ENCODE data around the gene FRMD3. TPM values are rescaled to one million over a fixed set of nuclear protein-coding genes. Genes with fewer than 3 reads are reported as not detected.

Gene FRMD3
- total RNA-seq, 1 donor: 0.86 TPM

DNA sequence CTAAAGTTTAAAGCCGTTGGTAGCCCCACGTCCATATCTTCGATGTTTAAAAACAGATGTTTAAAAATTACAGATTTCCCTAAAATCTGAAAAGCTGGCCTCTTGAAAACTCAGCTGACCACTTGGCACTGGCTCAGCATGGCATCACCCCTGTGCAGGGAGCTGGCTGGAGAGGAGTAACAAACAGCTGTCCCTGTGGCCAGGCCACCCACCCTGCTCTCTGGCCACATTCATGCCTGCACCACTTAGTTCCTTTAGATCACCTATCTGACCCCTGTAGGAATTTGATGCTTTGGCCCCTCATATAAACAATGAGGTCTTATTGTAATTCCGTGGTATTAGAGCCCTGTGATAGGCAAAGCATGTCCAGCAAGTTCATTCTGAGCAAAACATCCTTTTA is 107.5 kb downstream of the FRMD3 start:
- TF ChIP-seq, protein P1, sequence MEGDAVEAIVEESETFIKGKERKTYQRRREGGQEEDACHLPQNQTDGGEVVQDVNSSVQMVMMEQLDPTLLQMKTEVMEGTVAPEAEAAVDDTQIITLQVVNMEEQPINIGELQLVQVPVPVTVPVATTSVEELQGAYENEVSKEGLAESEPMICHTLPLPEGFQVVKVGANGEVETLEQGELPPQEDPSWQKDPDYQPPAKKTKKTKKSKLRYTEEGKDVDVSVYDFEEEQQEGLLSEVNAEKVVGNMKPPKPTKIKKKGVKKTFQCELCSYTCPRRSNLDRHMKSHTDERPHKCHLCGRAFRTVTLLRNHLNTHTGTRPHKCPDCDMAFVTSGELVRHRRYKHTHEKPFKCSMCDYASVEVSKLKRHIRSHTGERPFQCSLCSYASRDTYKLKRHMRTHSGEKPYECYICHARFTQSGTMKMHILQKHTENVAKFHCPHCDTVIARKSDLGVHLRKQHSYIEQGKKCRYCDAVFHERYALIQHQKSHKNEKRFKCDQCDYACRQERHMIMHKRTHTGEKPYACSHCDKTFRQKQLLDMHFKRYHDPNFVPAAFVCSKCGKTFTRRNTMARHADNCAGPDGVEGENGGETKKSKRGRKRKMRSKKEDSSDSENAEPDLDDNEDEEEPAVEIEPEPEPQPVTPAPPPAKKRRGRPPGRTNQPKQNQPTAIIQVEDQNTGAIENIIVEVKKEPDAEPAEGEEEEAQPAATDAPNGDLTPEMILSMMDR (IDR thresholded peaks at IDR 0.05; ENCODE audit: insufficient read depth, low read depth, low read length): no peak
- no peak overlapping the region for H3K4me3 ChIP-seq (ENCODE audit: low read depth, low read length)
- DNase-seq (ENCODE audit: low read depth): no peak

DNA sequence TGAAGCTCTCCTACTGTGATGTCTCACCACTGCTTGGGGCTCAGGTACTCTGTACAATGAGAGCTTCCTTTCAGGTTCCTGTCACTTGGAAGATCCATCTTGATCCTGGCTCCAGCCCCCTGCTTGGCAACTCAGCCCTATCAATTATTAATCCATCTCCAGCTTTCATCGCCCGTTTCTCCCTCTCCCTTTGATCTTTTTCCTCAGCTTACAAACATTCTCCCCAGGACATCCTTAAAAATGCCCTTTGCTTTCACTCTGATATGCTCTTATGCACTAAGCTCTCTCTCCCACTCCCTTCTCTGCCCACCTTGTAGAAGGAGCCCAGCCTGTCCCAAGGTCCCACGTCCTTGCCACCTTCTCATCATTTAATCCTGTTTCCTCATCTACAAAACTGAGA is 109.0 kb downstream of the FRMD3 start:
- no peak for DNase-seq (ENCODE audit: low read depth)
- TF ChIP-seq, protein P1 (IDR thresholded peaks at IDR 0.05; ENCODE audit: insufficient read depth, low read depth, low read length): no peak
- H3K4me3 ChIP-seq (ENCODE audit: low read depth, low read length): no peak overlapping the region

- TF ChIP-seq, protein P1 (IDR thresholded peaks at IDR 0.05; ENCODE audit: insufficient read depth, low read depth, low read length): no peak
- DNase-seq (ENCODE audit: low read depth): no peak
- no peak overlapping the region for H3K4me3 ChIP-seq (ENCODE audit: low read depth, low read length)
These were observed 113.0 kb downstream of the FRMD3 start for GRCh38 chr9:83425240-83425639.

DNA sequence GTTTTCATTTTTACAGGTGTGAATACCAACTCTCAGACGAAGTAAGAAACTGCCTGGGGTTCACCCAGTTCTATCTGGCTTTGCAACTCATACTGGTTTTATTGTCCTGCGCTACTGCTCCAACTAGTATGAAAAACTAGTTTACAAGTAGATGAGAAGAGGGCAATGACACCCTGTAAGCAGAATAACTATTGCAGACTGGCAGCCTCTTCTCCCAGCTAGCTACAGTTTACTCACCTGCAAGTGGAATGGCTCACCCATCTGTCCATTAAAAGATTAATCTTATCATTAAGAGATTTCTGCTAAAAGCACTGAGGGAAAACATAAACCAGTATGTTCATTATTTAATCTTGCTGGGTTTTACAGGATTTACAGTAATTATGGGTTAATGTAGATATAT is 113.4 kb downstream of the FRMD3 start:
- no peak for DNase-seq (ENCODE audit: low read depth)
- TF ChIP-seq, protein P1 (IDR thresholded peaks at IDR 0.05; ENCODE audit: insufficient read depth, low read depth, low read length): no peak
- no peak overlapping the region for H3K4me3 ChIP-seq (ENCODE audit: low read depth, low read length)

DNA sequence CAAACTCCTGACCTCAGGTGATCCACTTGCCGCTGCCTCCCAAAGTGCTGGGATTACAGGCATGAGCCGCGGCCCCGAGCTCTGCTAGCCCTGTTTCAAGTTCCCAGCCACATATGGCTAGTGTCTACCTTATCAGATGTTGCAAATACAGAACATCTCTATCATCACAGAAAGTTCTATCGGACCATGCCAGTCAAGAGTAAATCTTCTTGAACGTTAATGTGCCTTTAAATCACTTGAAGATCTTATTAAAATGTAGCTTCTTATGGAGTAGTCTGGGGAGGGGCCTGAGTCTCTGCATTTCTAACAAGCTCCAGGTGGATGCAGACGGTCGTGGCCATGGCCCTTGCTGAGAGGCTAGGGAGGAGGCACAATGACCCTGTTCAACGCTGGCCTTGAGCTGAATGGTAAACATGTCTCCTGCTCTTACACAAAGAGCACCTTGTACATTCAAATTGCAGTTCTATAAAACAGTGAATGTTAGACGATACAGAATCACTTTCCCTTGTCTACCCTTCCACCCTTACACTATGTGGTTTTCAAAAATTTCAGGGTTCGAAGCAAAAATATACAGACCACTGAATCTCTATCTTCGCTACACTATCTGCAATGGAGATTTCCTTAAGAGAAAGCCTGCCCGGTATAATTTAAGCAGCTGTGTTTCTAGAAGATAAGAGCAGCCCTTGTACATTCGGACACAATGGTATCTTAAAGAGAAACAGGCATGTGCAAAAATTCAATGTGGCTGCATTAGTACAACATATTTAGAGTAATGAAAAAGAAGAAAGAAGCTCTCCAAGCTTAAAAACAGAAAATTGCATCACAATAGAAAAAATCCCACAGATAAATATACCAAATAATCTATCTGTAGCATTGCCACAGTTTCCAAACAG is 114.1 kb downstream of the FRMD3 start:
- TF ChIP-seq, protein P1 (IDR thresholded peaks at IDR 0.05; ENCODE audit: insufficient read depth, low read depth, low read length): no peak
- DNase-seq (ENCODE audit: low read depth): no peak
- H3K4me3 ChIP-seq (ENCODE audit: low read depth, low read length): no peak overlapping the region

DNA sequence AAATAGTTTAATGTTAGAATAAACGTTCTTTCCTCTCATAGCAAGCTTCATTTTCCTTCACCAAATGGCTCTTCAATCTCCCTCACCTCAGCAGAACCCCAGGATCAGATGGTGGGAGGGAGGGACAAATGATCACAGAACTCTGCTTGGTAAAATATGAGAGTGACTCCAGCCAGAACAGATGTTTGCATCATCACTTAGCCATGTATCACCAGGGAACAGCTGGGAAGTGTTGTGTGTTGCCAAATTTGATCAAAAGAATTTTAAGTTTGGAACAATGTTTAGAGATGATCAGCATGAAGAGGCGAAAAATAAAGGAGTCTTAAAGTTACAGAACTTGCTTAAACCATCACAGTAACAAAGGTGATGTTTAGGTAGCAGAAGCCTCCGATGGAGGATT is 115.7 kb downstream of the FRMD3 start:
- TF ChIP-seq, protein P1 (IDR thresholded peaks at IDR 0.05; ENCODE audit: insufficient read depth, low read depth, low read length): no peak
- peak; percentile 21 for DNase-seq (ENCODE audit: low read depth)

More for the DNA sequence above, 115.7 kb downstream of the FRMD3 start:
- no peak overlapping the region for H3K4me3 ChIP-seq (ENCODE audit: low read depth, low read length)
